K562 (cell line): ENCODE measurements around the gene ONECUT1.

ENCODE experiments used
- CHD4 ChIP-seq: fragments of 200-600 bp; sonication (generic); IDR thresholded peaks from 3 replicates; pipeline ENCODE4 v1.6.1; 2012; ENCODE audit warnings: low read depth, mild to moderate bottlenecking, mixed read lengths, low read length, inconsistent platforms; ENCODE audit not compliant: insufficient read depth, insufficient replicate concordance, poor library complexity, severe bottlenecking
- JUND ChIP-seq, 2 experiments: IDR thresholded peaks; 2 replicates in 1 of 2; 3 replicates in 1 of 2; pipeline ENCODE4 v1.6.1; 2011; ENCODE audit warnings: borderline replicate concordance in 2 of 2, low read depth in 2 of 2, low read length in 2 of 2, improper control_type of control experiment in 1 of 2, missing biosample characterization in 1 of 2, missing genetic modification characterization in 1 of 2, missing genetic modification reagents in 1 of 2
- USF1 ChIP-seq: sonication (generic); formaldehyde crosslinking; IDR thresholded peaks from 2 replicates; pipeline ENCODE4 v1.9.0; 2022; ENCODE audit warnings: mild to moderate bottlenecking, missing genetic modification reagents

GRCh38 chr15:52714968-52715367 is 75.2 kb downstream of the ONECUT1 start:
- TF ChIP-seq USF1 (no peak), CHD4 (no peak), JUND (IDR thresholded peaks at IDR 0.05; ENCODE audit: borderline replicate concordance, low read depth, low read length) (no peak), JUND (tag; IDR thresholded peaks at IDR 0.05; ENCODE audit: borderline replicate concordance, low read depth, low read length) (no peak)
